Measurements from ENCODE around the gene TOB2.
A peak's percentile ranks its signal among the peaks of the same experiment; 100 is the strongest.
"Not testable (repeated sequence)": the region's sequence is repeated elsewhere in the genome, so short reads cannot be mapped to it uniquely, and the experiment has no call there.

TOB2 gene

DNA sequence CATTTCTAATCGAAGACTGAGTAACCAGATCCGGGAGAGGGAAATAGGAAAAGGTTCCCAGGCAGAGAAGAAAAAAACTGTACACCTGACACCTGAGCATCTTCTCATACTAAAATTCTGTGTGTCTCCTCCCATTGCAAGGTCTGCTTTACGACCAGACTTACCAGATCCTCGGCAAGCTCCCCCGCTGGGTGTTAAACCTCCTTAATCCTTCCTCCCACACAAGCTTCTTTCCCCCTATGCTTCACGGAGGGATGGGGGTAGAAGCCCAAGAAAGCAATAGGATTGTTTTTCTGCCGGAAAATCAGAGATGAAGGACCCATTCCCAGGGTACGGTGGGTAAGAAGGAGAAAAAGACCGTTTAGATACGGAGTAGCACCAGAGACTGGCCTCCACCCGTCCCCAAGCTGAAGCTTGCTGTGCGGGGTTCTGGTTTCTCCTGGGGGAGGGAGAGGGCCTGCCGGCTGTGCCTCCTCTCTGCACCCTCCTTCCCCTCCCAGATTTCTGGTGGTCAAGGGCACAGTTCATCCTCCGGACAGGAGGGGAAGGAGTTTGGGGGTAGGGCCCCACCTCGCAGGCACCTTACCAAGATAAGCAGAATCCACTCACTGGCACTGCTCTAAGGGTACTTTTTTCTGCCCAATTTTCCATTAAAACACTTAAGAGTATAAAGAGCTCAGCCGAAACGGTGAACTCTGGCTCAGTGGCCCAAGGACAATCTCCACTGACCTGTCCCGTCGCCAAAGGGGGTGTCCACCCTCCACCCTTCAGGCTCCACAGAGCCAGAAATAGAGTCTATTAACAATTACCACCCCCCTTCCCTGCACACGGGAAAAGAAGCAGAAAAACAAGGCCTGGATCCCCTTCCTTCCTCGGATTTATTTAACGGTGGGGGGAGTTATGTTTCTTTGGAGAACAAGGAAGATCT, 1.2 kb downstream of the TOB2 start:
- no peak for DNase-seq (ENCODE audit: insufficient read length, low spot score)

DNA sequence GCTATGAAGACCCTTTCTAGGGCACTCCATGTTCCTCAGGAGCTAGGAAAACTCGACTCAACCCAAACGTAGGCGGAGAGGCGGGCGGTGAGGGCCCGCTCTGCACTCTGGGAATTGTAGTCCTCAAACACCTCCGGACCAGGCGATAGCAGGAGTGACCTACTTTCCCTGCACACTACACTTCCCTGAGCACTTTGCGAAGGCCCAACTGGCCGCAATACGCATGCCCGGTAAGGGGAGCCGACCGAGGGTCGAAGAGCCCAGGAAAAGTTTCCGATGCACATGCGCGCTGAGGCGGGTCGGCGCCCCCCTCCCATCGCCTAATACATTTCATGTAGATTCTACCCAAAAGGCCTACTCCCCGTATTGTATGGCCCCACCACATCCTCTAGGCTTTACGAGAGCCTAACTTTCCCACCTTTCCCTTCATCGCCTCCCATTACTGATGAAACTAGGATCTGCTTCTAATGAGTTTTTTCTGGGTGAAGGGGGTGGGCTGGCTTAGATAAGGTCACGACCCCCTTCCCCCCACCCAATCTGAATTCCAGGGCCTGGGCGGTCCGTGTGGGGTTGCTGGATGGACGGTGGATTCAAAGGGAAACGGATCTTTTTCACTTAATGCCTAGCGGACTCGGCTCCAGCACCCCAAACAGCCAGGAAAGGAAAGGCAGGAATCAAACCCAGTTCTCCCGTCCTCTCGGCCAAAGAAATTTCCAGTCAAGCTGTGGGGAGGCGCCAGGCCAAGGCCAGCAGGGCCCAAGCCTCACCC, 2.1 kb downstream of the TOB2 start:
- DNase-seq (ENCODE audit: insufficient read length, low spot score) (peak; percentile 66), FAIRE-seq (peak; percentile 98)
- no peak for TF ChIP-seq POU2F2 (IDR thresholded peaks at IDR 0.05; ENCODE audit: low read depth, low read length)
- no peak for TF ChIP-seq PAX5 (IDR thresholded peaks at IDR 0.05; ENCODE audit: insufficient read depth, low read length, severe bottlenecking)
- peak; percentile 2; the same call in 1 of the 2 replicates for TF ChIP-seq TAF1 (IDR thresholded peaks at IDR 0.05; ENCODE audit: low read depth, low read length)

More for the DNA sequence above, 1.2 kb downstream of the TOB2 start:
- peak; percentile 23 for FAIRE-seq
- TF ChIP-seq POLR2A (IDR thresholded peaks at IDR 0.05; ENCODE audit: low read depth, low read length): no peak
- no peak for TF ChIP-seq PAX5 (IDR thresholded peaks at IDR 0.05; ENCODE audit: insufficient read depth, low read length, severe bottlenecking)
- no peak for TF ChIP-seq TAF1 (IDR thresholded peaks at IDR 0.05; ENCODE audit: low read depth, low read length)
- TF ChIP-seq SPI1 (IDR thresholded peaks at IDR 0.05; ENCODE audit: low read depth, low read length): no peak
- no peak for TF ChIP-seq POU2F2 (IDR thresholded peaks at IDR 0.05; ENCODE audit: low read depth, low read length)
- TF ChIP-seq POLR2AphosphoS5 (IDR thresholded peaks at IDR 0.05; ENCODE audit: low read depth, low read length): no peak

DNA sequence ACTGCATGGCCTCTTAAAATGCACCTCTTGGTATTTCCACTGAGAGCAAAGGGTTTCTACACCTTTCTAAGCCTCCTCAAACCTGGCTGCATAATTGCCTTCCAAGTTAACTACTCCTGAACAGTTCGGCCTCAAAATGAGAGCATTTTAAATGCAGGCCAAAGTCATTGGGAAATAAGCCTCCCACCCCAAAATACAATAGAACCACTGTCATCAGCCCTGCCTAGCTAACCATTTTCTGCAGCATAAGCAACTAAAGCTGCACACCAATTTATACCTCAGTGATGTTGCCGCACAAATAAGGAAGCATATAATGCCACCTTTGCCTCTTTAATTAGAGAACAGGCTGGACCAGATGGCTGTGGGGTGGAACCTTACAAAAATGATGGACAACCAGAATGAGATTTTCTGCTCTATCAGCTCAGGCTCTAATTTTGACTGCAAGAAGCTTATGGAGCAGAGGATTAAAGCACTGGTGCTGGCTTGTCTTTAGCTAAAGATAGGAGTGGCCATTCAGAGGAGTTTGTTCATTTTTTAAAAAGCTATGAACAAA, 4.3 kb downstream of the TOB2 start:
- no peak for TF ChIP-seq POLR2AphosphoS5 (IDR thresholded peaks at IDR 0.05; ENCODE audit: low read depth, low read length)
- TF ChIP-seq SPI1 (IDR thresholded peaks at IDR 0.05; ENCODE audit: low read depth, low read length): no peak
- no peak for TF ChIP-seq TAF1 (IDR thresholded peaks at IDR 0.05; ENCODE audit: low read depth, low read length)
- TF ChIP-seq POU2F2 (IDR thresholded peaks at IDR 0.05; ENCODE audit: low read depth, low read length): no peak
- no peak for TF ChIP-seq POLR2A (IDR thresholded peaks at IDR 0.05; ENCODE audit: low read depth, low read length)
- TF ChIP-seq PAX5 (IDR thresholded peaks at IDR 0.05; ENCODE audit: insufficient read depth, low read length, severe bottlenecking): no peak

DNA sequence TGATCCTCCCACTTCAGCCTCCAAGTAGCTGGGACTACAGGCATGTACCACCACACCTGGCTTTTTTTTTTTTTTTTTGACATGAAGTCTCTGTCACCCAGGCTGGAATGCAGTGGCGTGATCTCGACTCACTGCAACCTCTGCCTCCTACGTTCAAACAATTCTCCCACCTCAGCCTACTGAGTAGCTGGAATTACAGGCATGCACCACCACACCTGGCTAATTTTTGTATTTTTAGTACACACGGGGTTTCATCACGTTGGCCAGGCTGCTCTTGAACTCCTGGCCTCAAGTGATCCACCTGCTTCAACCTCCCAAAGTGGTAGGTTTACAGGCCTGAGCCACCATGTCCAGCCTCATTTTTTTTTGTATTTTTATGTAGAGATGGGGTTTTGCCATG, 6.1 kb downstream of the TOB2 start:
- FAIRE-seq; DNase-seq (ENCODE audit: insufficient read length, low spot score): not testable (repeated sequence)

More for the DNA sequence above, 4.3 kb downstream of the TOB2 start:
- DNase-seq (ENCODE audit: insufficient read length, low spot score): no peak
- FAIRE-seq: no peak

DNA sequence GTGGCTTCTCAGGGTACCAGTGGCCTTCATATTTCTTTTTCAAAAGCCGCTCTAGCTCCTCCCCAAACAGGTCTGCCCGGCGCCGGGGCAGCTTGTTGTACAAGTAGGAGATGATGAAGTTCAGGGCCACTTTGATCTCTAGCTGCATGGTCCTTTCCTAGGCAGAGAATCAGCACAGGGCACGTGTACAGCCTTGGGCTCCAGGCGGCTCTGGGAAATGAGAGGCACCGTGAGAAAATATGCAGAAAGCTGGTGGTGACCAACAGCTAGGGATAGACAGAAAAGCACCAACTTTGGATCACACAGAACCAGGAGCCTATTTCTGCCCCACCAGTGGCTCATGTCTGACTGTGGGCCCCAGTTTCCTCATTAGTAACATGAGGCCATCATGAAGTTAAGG, 9.4 kb downstream of the TOB2 start:
- TF ChIP-seq POLR2AphosphoS5 (IDR thresholded peaks at IDR 0.05; ENCODE audit: low read depth, low read length) (no peak), POLR2A (IDR thresholded peaks at IDR 0.05; ENCODE audit: low read depth, low read length) (no peak), SPI1 (IDR thresholded peaks at IDR 0.05; ENCODE audit: low read depth, low read length) (no peak), POU2F2 (IDR thresholded peaks at IDR 0.05; ENCODE audit: low read depth, low read length) (no peak), TAF1 (IDR thresholded peaks at IDR 0.05; ENCODE audit: low read depth, low read length) (no peak), PAX5 (IDR thresholded peaks at IDR 0.05; ENCODE audit: insufficient read depth, low read length, severe bottlenecking) (no peak)
- FAIRE-seq: no peak
- no peak for DNase-seq (ENCODE audit: insufficient read length, low spot score)

DNA sequence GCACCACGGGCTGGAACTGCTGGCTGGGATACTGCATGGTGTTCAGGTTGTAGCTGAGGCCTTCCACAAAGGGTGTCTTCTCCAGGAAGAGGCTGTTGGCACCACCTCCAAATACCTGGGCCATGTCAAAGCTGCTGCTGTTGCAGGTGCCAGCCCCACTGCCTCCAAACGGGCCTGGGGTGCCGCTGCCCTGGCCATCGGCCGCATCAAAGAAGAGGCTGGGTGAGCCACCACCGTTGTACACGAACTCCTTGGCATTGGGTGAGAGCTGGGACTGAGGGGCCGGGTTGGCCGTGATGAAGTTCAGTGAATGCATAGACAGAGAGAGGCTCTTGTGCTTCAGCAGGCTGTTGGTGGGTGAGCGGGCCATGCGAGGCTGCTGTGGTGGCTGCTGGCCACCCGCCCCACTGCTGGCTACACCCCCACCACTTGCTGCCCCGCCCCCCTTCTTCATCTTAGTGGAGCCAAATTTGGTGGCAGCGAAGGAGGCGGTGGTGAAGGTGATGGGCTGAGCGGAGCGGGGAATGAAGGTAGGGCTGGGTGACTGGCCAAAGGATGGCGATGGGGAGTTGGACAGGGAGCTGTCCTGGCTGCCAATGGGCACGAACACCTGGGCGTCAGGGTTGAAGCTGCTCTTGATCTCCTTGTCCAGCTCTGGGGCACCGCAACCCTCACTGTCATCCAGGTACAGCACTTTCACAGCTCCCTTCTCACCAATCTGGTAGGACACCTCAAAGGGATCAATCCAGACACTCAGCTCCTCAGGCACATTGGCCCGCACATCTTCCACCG, 10.1 kb downstream of the TOB2 start:
- DNase-seq (ENCODE audit: insufficient read length, low spot score): no peak
- no peak for FAIRE-seq

DNA sequence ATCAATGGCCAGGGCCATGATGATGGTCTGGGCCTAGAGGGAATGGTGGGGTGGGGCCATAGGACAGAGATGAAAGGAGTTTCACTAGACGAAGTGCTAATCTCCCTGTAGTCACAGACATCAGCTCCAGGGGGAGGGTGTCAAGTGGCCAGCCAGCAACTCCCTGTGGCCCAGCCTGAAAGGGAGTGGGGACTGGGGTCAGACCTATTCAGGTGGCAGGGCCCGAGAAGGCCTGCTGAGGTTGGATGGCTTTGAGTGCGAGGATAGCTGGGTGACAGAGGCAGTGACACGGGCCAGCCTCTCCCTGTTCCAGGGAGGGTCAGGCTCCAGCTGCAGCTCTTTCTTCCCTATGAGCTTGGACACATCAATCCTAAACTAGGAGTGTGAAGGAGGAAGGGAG, 11.0 kb downstream of the TOB2 start:
- FAIRE-seq (no peak), DNase-seq (ENCODE audit: insufficient read length, low spot score) (no peak)
- TF ChIP-seq POLR2AphosphoS5 (IDR thresholded peaks at IDR 0.05; ENCODE audit: low read depth, low read length): no peak
- no peak for TF ChIP-seq PAX5 (IDR thresholded peaks at IDR 0.05; ENCODE audit: insufficient read depth, low read length, severe bottlenecking)
- no peak for TF ChIP-seq SPI1 (IDR thresholded peaks at IDR 0.05; ENCODE audit: low read depth, low read length)

More for the DNA sequence above, 10.1 kb downstream of the TOB2 start:
- TF ChIP-seq POLR2A (IDR thresholded peaks at IDR 0.05; ENCODE audit: low read depth, low read length): no peak
- TF ChIP-seq SPI1 (IDR thresholded peaks at IDR 0.05; ENCODE audit: low read depth, low read length): no peak
- TF ChIP-seq TAF1 (IDR thresholded peaks at IDR 0.05; ENCODE audit: low read depth, low read length): no peak
- no peak for TF ChIP-seq POLR2AphosphoS5 (IDR thresholded peaks at IDR 0.05; ENCODE audit: low read depth, low read length)
- TF ChIP-seq POU2F2 (IDR thresholded peaks at IDR 0.05; ENCODE audit: low read depth, low read length): no peak
- TF ChIP-seq PAX5 (IDR thresholded peaks at IDR 0.05; ENCODE audit: insufficient read depth, low read length, severe bottlenecking): no peak

DNA sequence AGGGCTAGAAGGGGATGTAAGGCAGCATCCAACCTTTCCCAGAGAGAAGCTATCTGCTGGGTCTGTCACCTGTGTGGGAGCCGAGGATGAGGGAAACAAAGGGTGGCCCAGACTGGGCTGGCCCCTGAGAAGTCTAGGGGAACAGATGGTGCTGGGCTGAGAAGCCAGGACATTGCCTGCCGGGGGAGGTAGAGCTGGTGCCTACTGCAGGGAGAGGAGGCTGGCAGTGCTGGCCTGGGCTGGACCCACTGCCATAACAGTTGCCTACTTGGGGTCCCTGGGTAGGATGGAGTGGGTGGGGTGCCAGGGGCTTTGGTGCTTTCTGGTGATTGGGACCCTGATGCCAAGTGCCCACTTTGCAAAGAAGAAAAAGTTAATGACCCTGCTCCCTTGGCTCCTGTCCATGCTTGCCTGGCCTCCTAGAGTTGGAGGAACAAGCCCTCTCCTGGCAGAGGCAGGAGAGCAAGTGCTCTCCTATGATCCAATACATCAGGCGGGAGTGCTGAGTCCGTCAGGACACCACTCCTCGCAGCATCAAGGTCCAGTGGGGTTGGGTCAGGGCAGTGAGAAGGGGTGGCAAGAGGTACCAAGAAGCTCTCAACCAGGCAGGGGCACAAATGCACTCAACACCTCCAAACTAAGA, 12.1 kb downstream of the TOB2 start:
- FAIRE-seq: peak; percentile 45

DNA sequence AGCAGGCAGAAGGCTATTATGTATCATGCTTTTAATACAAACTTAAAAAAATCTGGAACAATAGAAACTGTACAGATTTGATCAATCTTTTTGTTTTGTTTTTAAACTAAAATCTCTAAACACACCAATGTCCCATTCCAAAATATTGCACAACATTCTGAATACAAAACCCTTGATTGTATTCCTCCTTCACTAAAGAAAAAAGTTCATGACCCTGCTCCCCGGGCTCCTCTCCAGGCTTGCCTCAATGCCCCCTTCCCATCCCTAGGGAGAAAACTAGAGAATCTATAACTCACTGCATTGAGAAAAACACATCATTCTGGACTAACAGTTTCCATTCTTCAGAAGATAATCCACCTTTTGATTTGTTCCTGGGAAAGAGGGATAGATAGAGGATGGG, 13.1 kb downstream of the TOB2 start:
- DNase-seq (ENCODE audit: insufficient read length, low spot score); FAIRE-seq: not testable (repeated sequence)

More for the DNA sequence above, 12.1 kb downstream of the TOB2 start:
- not testable (repeated sequence) for DNase-seq (ENCODE audit: insufficient read length, low spot score)

All from GM12891 (cell line).